Muscle layer of colon (tissue), 2 donors: ENCODE measurements around the gene GTF2F2.

Experiments used
- H3K27ac ChIP-seq: one replicate; pipeline ENCODE4 v1.7.0; 2013; ENCODE audit warnings: low read depth, mild to moderate bottlenecking, low read length, moderate library complexity
- H3K27me3 ChIP-seq, 2 donors: one replicate each; pipeline ENCODE4 v1.7.0; 2013; ENCODE audit warnings: low read length in 2 of 2, mild to moderate bottlenecking in 2 of 2; ENCODE audit not compliant: insufficient read depth in 2 of 2, control insufficient read depth in 1 of 2
- H3K36me3 ChIP-seq: one replicate; pipeline ENCODE4 v1.7.0; 2013; ENCODE audit warnings: mild to moderate bottlenecking, low read length; ENCODE audit not compliant: insufficient read depth
- H3K4me1 ChIP-seq: one replicate; pipeline ENCODE4 v1.7.0; 2013; ENCODE audit warnings: mild to moderate bottlenecking, low read length; ENCODE audit not compliant: insufficient read depth
- H3K4me3 ChIP-seq, 2 donors: one replicate each; pipeline ENCODE4 v1.7.0; 2013; ENCODE audit warnings: low read length in 2 of 2, low read depth in 1 of 2, mild to moderate bottlenecking in 1 of 2, moderate library complexity in 1 of 2
- H3K9ac ChIP-seq: one replicate; pipeline ENCODE4 v1.7.0; 2013; ENCODE audit warnings: low read length
- H3K9me3 ChIP-seq: one replicate; pipeline ENCODE4 v1.7.0; 2013; ENCODE audit warnings: mild to moderate bottlenecking, low read length
- donor health status: abdominal sarcoma.
- donor health status: Adenocarcinoma of cecum.

GTF2F2 gene

DNA sequence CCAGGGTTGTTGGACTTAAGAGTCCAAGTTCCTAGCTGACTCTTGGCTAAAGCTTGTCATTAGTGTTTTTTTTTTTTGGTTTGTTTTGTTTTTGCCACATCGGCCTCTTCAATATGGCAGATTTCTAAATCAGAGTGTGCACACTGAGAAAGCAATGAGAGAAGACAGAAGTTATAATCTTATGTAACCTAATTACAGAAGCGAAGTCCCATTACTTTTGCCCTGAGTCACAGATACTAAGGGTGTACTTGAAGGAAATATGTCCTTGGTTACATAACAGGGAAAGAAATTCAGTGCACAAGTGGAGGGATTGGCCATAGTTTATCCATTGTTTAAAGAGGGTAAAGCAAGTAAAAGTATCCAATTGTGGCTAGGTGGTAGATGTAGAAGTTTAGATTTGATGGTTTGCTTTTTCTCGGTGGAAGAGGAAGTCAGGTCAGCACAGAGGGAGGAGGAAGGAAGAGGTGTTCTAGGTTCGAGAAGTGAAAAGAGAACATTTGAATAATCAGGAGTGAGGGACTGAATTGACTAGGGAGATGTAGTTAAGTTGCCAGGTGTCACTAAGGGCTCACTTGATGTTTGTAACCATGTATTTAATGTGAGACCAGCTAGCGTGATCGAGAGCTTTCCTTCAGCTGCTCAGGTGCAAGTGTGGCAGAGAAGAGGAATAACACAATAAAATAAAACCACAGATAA is 12.2 kb downstream of the GTF2F2 start:
- H3K4me1 ChIP-seq = no peaks in the 10 kb centered on the region
- no peaks in the 10 kb centered on the region for H3K27me3 ChIP-seq
- no peak overlapping the region for H3K4me3 ChIP-seq
- H3K9me3 ChIP-seq = no peaks in the 10 kb centered on the region
- no peaks in the 10 kb centered on the region for H3K36me3 ChIP-seq
- H3K27ac ChIP-seq = no peak overlapping the region
- H3K9ac ChIP-seq = no peak overlapping the region

DNA sequence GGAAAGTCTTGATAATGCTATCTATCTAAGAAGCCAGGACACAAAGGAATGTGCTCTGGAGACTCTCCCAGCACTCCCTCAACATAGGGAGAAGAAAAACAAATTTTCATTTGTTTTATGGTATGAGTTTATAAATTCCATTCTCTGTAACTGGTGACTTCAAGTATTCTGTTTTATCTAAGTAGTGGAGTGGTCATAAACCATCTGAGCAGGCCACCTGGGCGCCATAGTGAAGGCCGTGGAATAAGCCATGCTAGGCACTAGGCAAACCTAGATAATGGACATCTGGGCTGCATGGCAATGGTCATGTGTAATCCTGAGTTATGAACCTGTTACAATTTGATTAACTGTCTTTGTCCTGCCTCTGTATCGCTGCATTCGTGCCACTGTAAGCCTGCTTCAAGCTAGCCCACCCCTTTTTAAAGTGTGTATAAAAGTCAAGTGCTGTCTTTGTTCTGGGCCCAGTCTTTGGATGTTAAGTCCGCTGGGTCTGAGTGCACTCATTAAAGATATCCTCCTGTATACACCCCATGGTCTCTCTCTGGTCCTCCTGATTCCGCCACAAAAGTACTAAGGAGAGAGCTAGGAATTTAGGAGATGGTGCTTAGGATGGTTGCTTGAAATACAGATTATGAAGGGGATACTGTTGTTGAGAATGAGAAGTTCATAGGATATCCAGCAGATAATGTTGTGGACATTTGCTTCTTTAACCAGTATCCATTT is 13.2 kb downstream of the GTF2F2 start:
- no peak overlapping the region for H3K27ac ChIP-seq
- H3K4me1 ChIP-seq = no peaks in the 10 kb centered on the region
- no peaks in the 10 kb centered on the region for H3K9me3 ChIP-seq
- H3K36me3 ChIP-seq = no peaks in the 10 kb centered on the region
- H3K9ac ChIP-seq = no peak overlapping the region
- H3K27me3 ChIP-seq = no peaks in the 10 kb centered on the region
- H3K4me3 ChIP-seq = no peak overlapping the region

DNA sequence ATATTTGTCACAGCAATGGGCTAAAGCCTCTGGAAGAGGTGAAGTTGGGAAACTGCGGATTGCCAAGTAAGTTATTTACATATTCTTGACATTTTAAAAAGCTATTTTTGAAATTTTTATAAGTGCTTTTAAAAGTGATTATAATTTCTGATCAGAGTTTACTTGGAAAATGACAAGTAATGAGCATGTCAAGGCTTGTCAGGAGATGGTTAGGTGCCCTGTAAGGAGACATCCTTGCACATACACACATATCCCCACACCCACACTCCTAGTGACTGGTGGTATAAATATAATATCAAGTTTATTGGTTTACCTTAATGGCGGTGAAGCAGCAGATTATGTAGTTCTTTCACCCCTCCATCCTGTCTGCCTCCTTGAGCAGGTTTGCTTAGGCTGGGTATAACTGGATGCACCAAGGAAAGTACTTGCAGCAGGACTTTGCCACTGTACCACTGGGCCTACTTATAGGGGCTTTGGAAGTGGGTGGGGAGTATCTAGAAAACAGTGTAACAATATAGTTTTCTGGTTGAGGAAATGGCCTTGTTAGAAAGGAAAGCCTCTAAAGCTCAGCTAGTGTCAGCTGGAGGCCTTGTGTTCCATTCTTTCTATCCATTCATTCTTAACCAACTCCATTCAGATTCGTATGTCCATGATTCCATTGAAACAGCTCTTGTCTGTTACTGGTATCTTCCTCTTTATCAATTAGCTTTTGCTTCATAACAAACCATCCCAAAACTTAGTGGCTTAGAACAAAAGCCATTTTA is 16.6 kb downstream of the GTF2F2 start:
- H3K9ac ChIP-seq = no peak overlapping the region
- H3K4me3 ChIP-seq = no peak overlapping the region
- no peaks in the 10 kb centered on the region for H3K4me1 ChIP-seq
- H3K9me3 ChIP-seq = no peaks in the 10 kb centered on the region
- peaks cover 4% of the 10 kb centered on the region for H3K36me3 ChIP-seq
- no peaks in the 10 kb centered on the region for H3K27me3 ChIP-seq
- no peak overlapping the region for H3K27ac ChIP-seq

DNA sequence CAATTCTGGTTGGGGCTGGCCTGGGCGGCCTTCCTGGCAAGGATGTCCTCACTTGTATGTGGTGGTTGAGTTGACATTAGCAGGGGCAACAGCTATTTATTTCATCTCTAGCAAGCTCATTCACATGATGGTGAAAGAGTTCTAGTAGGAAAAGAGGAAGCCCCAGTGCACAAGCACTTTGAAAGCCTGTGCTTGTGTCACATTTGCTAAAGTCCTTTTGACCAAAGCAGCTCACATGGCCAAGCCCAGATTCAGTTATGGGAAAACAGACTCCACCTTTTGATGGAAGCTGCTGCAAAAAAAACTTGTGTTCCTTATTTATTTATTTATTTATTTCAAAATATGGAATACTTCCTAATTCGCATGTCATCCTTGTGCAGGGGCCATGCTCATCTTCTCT is 17.2 kb downstream of the GTF2F2 start:
- peaks cover 4% of the 10 kb centered on the region for H3K36me3 ChIP-seq
- no peaks in the 10 kb centered on the region for H3K27me3 ChIP-seq
- no peak overlapping the region for H3K9ac ChIP-seq
- no peaks in the 10 kb centered on the region for H3K9me3 ChIP-seq
- H3K4me1 ChIP-seq = no peaks in the 10 kb centered on the region
- H3K4me3 ChIP-seq = no peak overlapping the region
- H3K27ac ChIP-seq = no peak overlapping the region

DNA sequence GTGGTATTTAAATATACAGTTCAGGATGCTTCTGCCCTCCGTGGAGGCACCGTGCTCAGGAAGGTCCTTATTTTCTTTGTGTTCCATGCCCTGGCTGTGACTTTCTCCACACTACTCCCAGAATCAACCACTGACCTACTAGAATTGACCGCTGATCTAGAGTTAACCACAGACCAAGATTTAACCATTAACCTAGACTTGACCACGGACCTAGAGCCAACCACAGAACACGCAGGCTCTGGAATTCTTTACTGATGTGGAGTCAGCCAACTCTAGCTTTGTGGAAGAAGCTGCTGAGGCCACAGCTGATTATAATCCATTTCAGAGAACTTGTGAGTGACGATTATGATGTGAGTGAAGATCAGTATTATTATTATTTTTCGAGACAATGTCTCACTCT is 18.0 kb downstream of the GTF2F2 start:
- Histone ChIP-seq H3K27me3 (no peaks in the 10 kb centered on the region), H3K27ac (no peak overlapping the region), H3K4me3 (no peak overlapping the region), H3K36me3 (peaks cover 4% of the 10 kb centered on the region), H3K9me3 (no peaks in the 10 kb centered on the region), H3K4me1 (no peaks in the 10 kb centered on the region), H3K9ac (no peak overlapping the region)

DNA sequence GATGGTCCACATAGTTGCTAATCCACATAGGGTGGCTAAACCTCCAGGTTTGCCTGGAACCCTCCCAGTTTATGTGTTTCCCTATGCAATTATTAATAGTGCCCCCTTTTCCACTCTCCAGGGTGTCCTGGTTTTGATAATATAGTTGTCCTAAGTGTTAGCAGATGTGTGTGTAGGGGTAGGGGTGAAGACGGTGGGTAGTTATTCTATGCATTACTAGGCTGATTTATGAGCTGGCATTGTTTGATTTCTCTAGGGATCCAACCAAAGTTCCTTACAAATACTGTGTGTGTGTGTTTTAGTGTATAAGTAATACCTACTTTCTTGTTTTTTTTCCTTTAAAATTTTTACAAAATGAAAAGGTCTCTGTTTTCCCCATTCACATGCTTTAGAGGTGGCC is 21.1 kb downstream of the GTF2F2 start:
- H3K9ac ChIP-seq = no peak overlapping the region
- no peaks in the 10 kb centered on the region for H3K27me3 ChIP-seq
- H3K4me3 ChIP-seq = no peak overlapping the region
- H3K27ac ChIP-seq = no peak overlapping the region
- peaks cover 4% of the 10 kb centered on the region for H3K36me3 ChIP-seq
- H3K9me3 ChIP-seq = no peaks in the 10 kb centered on the region
- H3K4me1 ChIP-seq = peaks cover 3% of the 10 kb centered on the region

DNA sequence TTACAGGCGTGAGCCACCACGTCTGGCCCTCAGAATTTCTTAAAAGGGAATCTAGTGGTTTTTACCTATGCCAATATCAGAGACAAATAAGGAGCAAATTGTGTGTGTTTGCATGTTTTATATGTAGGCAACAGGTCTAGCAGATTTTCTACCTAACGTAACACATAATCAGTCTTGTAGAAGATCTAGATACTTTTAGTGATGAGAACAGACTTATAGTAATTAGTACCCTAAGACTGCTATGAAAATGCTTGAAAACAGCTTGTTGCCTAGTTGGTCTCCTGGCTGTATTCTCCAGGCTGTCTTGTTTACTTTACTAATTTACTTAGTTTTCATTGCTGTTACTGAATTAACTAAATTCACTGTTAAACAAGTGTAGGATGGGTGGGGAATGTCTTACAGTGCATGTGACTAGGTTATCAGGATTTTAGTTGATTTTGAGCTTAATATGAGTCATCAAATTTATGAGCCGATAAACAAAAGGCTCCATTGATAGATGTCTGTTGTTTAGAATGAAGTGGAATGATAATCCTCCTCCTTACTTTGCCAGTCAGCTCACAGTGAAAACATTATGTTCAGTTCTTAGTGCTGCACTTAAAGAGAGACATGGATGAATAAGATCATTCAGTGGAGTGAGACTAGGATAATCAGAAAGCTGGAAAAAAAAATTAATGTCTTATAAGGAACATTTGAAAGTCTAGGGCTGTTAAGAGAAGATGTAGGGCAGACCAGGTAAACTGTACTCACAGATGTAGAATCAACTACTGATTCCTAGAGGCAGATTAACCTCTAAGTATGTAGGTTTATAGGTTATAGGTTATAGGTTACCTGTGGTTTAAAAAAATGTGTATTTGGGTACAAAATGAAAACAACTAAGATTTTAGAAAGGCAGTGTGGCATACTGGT is 22.4 kb downstream of the GTF2F2 start:
- peaks cover 4% of the 10 kb centered on the region for H3K36me3 ChIP-seq
- peaks cover 3% of the 10 kb centered on the region for H3K4me1 ChIP-seq
- H3K27ac ChIP-seq = no peak overlapping the region
- no peaks in the 10 kb centered on the region for H3K27me3 ChIP-seq
- H3K4me3 ChIP-seq = no peak overlapping the region
- H3K9me3 ChIP-seq = no peaks in the 10 kb centered on the region
- no peak overlapping the region for H3K9ac ChIP-seq

DNA sequence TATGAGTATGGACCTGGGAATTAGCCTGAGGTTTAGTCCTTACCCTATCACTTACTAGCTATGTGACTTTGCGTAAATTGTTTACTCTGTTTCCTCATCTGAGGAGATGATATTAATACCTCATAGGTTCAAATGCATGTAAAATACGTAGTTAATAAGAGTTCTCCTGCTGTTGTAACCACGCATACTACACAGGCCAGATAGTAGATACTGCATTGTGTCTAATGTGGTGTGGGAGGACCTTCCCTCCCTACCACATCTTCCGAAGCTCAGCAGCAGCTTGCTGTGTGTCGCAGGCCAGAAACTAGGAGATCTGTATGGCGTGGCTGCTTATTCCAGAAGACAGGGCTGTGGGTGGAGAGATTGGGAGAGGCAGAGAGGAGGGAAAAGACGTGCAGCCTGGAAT is 23.0 kb downstream of the GTF2F2 start:
- H3K9ac ChIP-seq = no peak overlapping the region
- peaks cover 3% of the 10 kb centered on the region for H3K4me1 ChIP-seq
- peaks cover 4% of the 10 kb centered on the region for H3K36me3 ChIP-seq
- H3K27ac ChIP-seq = no peak overlapping the region
- no peaks in the 10 kb centered on the region for H3K9me3 ChIP-seq
- no peaks in the 10 kb centered on the region for H3K27me3 ChIP-seq
- H3K4me3 ChIP-seq = no peak overlapping the region

DNA sequence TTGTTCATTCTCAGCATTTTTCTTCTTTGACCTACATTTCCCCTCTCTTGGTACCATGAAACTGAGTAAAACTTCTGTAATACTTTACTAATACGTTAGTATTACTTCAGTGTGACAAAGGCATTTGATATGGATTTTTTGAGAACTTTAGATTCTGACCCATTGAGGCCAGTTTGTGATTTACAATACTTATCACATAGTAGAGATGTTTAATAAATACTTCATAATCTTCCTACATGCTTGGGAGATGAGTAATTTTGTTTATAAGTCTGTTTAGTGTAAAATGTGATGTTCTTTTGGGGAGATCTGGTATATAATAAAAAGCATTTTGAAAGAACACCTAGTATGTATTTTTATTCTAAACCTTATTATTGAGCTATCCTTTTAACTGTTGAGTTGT is 29.7 kb downstream of the GTF2F2 start:
- Histone ChIP-seq H3K4me3 (no peak overlapping the region), H3K9ac (no peak overlapping the region), H3K4me1 (no peaks in the 10 kb centered on the region), H3K9me3 (no peaks in the 10 kb centered on the region), H3K27ac (no peak overlapping the region), H3K27me3 (no peaks in the 10 kb centered on the region), H3K36me3 (no peaks in the 10 kb centered on the region)

DNA sequence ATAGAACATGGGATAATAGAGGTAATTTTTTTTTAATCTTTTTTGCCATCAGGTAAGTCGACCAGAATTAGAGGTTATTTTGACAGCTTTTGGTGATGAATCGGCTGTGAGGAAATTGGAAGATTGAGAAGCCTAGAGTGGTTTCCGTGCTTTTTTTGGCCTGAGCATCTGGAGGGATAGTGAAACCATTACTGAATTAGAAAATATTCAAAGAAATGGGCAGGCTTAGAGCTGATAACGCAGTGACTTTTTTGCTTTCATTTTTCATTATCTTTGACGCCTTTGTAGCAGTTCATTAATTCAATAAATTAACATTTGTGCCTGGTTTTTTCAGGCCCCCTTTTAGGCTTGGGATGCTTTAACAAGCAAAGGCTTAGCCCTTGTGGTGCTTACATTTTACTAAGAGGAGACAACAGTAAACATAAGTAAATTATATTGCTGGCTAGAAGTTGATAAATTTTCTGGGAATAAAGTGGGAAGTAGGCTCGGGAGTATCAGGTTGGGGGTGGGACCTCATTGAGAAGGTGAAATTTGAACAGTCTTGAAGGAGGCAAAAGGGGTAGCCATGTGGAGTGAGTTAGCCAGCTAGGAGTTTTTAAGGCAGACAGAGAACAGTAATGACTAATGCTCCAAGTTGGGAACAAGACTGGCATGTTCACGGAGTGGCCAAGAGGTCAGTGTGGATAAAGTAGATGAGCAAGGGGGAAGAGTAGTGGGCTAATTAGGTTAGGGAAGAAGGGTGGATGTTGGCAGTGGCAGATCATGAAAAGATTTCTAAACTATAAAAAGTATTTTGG is 36.5 kb downstream of the GTF2F2 start:
- no peaks in the 10 kb centered on the region for H3K9me3 ChIP-seq
- no peak overlapping the region for H3K27ac ChIP-seq
- H3K9ac ChIP-seq = no peak overlapping the region
- no peak overlapping the region for H3K4me3 ChIP-seq
- H3K36me3 ChIP-seq = no peaks in the 10 kb centered on the region
- no peaks in the 10 kb centered on the region for H3K27me3 ChIP-seq
- H3K4me1 ChIP-seq = no peaks in the 10 kb centered on the region
